CD8-positive, alpha-beta memory T cell (primary cell): ENCODE results near the gene UBALD1. TPM values are rescaled to one million over a fixed set of nuclear protein-coding genes. Genes with fewer than 3 reads are reported as not detected.

ENCODE experiments used
- CTCF ChIA-PET: fragments of 350-600 bp; sonication (Branson Sonifier 250); formaldehyde crosslinking; loops from one replicate; lab custom pipeline; 2021; ENCODE audit warnings: antibody characterized with exemption; lab: Charles Lee
- POLR2A ChIA-PET: fragments of 350-600 bp; sonication (Branson Sonifier 250); formaldehyde crosslinking; loops from one replicate; lab custom pipeline; 2021; ENCODE audit warnings: antibody characterized with exemption; lab: Charles Lee
- DNase-seq, 5 donors: peaks; one replicate each; pipeline versions ENCODE4 v3.0.0 to v3.0.0-alpha.2; 2020 to 2022; ENCODE audit warnings: mixed read lengths in 1 of 5
- H3K27ac ChIP-seq: one replicate; pipeline ENCODE4 v1.7.0; 2013; ENCODE audit warnings: low read depth, mild to moderate bottlenecking, low read length, moderate library complexity
- H3K27me3 ChIP-seq: 2 replicates; pipeline ENCODE4 v1.7.0; 2013; ENCODE audit warnings: low read length, mild to moderate bottlenecking; ENCODE audit not compliant: insufficient read depth, poor library complexity, severe bottlenecking
- H3K36me3 ChIP-seq: 2 replicates; pipeline ENCODE4 v1.7.0; 2013; ENCODE audit warnings: mild to moderate bottlenecking, low read length, moderate library complexity; ENCODE audit not compliant: insufficient read depth
- H3K4me1 ChIP-seq: 2 replicates; pipeline ENCODE4 v1.7.0; 2013; ENCODE audit warnings: mild to moderate bottlenecking, low read length, moderate library complexity; ENCODE audit not compliant: insufficient read depth
- H3K4me3 ChIP-seq: 2 replicates; pipeline ENCODE4 v1.7.0; 2013; ENCODE audit warnings: mild to moderate bottlenecking, low read length
- H3K9me3 ChIP-seq: 2 replicates; pipeline ENCODE4 v1.7.0; 2013; ENCODE audit warnings: mild to moderate bottlenecking, low read length
- H3K27ac Mint-ChIP-seq, 8 donors: one replicate each; pipeline ENCODE4 v1.8.0; 2020 to 2021; ENCODE audit warnings: mixed read lengths in 8 of 8, mild to moderate bottlenecking in 6 of 8, inconsistent platforms in 3 of 8, moderate library complexity in 3 of 8
- H3K27me3 Mint-ChIP-seq, 2 donors: one replicate each; pipeline ENCODE4 v1.8.0; 2020 to 2021; ENCODE audit warnings: mixed read lengths in 2 of 2, mild to moderate bottlenecking in 1 of 2, moderate library complexity in 1 of 2
- H3K36me3 Mint-ChIP-seq, 3 donors: one replicate each; pipeline ENCODE4 v1.8.0; 2020 to 2021; ENCODE audit warnings: mixed read lengths in 3 of 3, inconsistent platforms in 1 of 3, mild to moderate bottlenecking in 1 of 3
- H3K4me1 Mint-ChIP-seq, 3 donors: one replicate each; pipeline ENCODE4 v1.8.0; 2020 to 2021; ENCODE audit warnings: mixed read lengths in 3 of 3, inconsistent platforms in 1 of 3, mild to moderate bottlenecking in 1 of 3
- H3K4me3 Mint-ChIP-seq, 7 donors: one replicate each; pipeline ENCODE4 v1.8.0; 2020 to 2021; ENCODE audit warnings: mixed read lengths in 7 of 7, mild to moderate bottlenecking in 6 of 7, moderate library complexity in 4 of 7, inconsistent platforms in 2 of 7
- H3K9me3 Mint-ChIP-seq, 5 donors: one replicate each; pipeline ENCODE4 v1.8.0; 2020 to 2022; ENCODE audit warnings: mixed read lengths in 5 of 5, mild to moderate bottlenecking in 3 of 5, moderate library complexity in 2 of 5, inconsistent platforms in 1 of 5
- polyA plus RNA-seq: library from polyadenylated mRNA; unstranded; fragments of 300-500 nt; fragmentation: Illumina TruSeq; gene quantifications from one replicate; pipeline ENCODE4 v1.2.3, GENCODE V29; 2021
- total RNA-seq, 2 experiments: library from RNA; stranded (reverse); gene quantifications; one replicate each; pipeline ENCODE4 v1.2.3, GENCODE V29; 2021

The UBALD1 gene
- total and polyA plus RNA-seq, 3 experiments from 2014 or later = 4.9 to 22.3 (median 18.7) TPM

- H3K9me3 Mint-ChIP-seq = no peaks in the 10 kb centered on the region
- H3K36me3 Mint-ChIP-seq = no peaks in the 10 kb centered on the region
- H3K27ac Mint-ChIP-seq = no peak overlapping the region
- H3K4me1 Mint-ChIP-seq = peaks cover 2 to 10% (median 8%) of the 10 kb centered on the region in 3 donors
- H3K27me3 Mint-ChIP-seq = peaks cover 0 to 5% of the 10 kb centered on the region in 2 donors
- no peak overlapping the region for H3K4me3 Mint-ChIP-seq
- H3K27me3 ChIP-seq = no peaks in the 10 kb centered on the region
- H3K4me3 ChIP-seq = no peak overlapping the region
- POLR2A ChIA-PET = no interaction called here
- no peak for DNase-seq
- H3K36me3 ChIP-seq = no peaks in the 10 kb centered on the region
- no peak overlapping the region for H3K27ac ChIP-seq
- H3K9me3 ChIP-seq = no peaks in the 10 kb centered on the region
- CTCF ChIA-PET = interaction anchor here (0.7 kb wide), 2 partner anchors 16 to 20 kb away, joined by 3 read pairs; no protein-coding TSS in a partner anchor
- no peaks in the 10 kb centered on the region for H3K4me1 ChIP-seq
Measured at GRCh38 chr16:4570086-4570485, 44.6 kb downstream of the UBALD1 start.

DNA sequence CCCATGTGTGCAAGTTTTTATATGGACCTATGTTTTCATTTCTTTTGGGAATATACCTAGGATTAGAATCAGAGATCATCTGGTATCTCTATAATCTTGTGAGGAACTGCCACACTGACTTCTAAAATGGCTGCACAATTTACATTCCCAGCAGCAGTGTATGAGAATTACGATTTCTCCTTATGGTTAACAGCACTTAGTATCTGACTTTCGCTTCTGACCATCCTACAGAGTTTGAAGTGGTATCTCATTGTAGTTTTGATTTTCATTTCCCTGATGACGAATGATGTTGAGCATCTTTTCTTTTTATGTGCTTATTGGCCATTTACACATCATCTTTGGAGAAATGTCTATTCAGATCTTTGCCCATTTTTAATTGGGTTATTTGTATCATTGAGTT lies 48.5 kb downstream of the UBALD1 start:
- no peaks in the 10 kb centered on the region for H3K27me3 ChIP-seq
- H3K27me3 Mint-ChIP-seq = peaks cover 0 to 1% of the 10 kb centered on the region in 2 donors
- H3K9me3 ChIP-seq = no peaks in the 10 kb centered on the region
- H3K36me3 Mint-ChIP-seq = no peaks in the 10 kb centered on the region
- peak overlapping the region in 1 of 7 donors; percentile 15 for H3K4me3 Mint-ChIP-seq
- ChIA-PET POLR2A (no interaction called here), CTCF (interaction anchor here (1.9 kb wide), 1 partner anchor 19 kb away, joined by 4 read pairs; no protein-coding TSS in a partner anchor)
- no peaks in the 10 kb centered on the region for H3K4me1 ChIP-seq
- H3K36me3 ChIP-seq = no peaks in the 10 kb centered on the region
- no peak overlapping the region for H3K4me3 ChIP-seq
- no peaks in the 10 kb centered on the region for H3K9me3 Mint-ChIP-seq
- no peak for DNase-seq
- peaks cover 2 to 10% (median 8%) of the 10 kb centered on the region in 3 donors for H3K4me1 Mint-ChIP-seq
- no peak overlapping the region for H3K27ac ChIP-seq
- H3K27ac Mint-ChIP-seq = no peak overlapping the region

- H3K4me3 Mint-ChIP-seq = no peak overlapping the region
- Histone ChIP-seq H3K27ac (no peak overlapping the region), H3K36me3 (no peaks in the 10 kb centered on the region), H3K4me1 (no peaks in the 10 kb centered on the region), H3K4me3 (no peak overlapping the region), H3K9me3 (no peaks in the 10 kb centered on the region), H3K27me3 (no peaks in the 10 kb centered on the region)
- no peak overlapping the region for H3K27ac Mint-ChIP-seq
- no peaks in the 10 kb centered on the region for H3K9me3 Mint-ChIP-seq
- no peak for DNase-seq
- no peaks in the 10 kb centered on the region for H3K27me3 Mint-ChIP-seq
- no peaks in the 10 kb centered on the region for H3K36me3 Mint-ChIP-seq
- POLR2A ChIA-PET = no interaction called here
- H3K4me1 Mint-ChIP-seq = peaks cover 2 to 10% (median 8%) of the 10 kb centered on the region in 3 donors
- CTCF ChIA-PET = interaction anchor here (1.6 kb wide), 1 partner anchor 10 kb away, joined by 5 read pairs; no protein-coding TSS in a partner anchor
Measured at GRCh38 chr16:4564661-4565267, 49.9 kb downstream of the UBALD1 start.

DNA sequence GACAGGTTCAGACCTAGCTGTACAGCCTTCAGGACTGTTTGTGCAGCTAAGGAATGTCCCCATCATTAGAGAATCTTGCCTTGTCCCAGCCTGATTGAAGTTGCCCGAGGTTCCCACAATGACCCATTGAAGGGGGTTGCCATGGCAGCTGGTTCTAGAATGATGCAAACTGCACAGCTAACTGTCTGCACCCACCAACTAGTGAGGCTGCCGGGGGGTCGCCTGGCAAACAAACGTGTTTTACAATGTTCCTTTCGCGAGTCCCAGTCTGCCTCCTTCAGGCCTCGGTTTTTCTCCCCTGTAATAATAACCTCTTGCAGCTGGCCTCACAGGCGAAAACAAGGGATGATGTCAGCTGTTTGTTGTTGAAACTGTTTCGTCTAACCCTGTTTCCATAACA lies 53.1 kb downstream of the UBALD1 start:
- Histone ChIP-seq H3K4me3 (no peak overlapping the region), H3K9me3 (no peaks in the 10 kb centered on the region), H3K27me3 (no peaks in the 10 kb centered on the region), H3K36me3 (no peaks in the 10 kb centered on the region), H3K4me1 (no peaks in the 10 kb centered on the region), H3K27ac (no peak overlapping the region)
- no peak for DNase-seq
- H3K4me3 Mint-ChIP-seq = no peak overlapping the region
- H3K4me1 Mint-ChIP-seq = peaks cover 2 to 7% (median 6%) of the 10 kb centered on the region in 3 donors
- CTCF ChIA-PET = interaction anchor here (2.1 kb wide), 1 partner anchor 24 kb away, joined by 6 read pairs; no protein-coding TSS in a partner anchor
- no peak overlapping the region for H3K27ac Mint-ChIP-seq
- POLR2A ChIA-PET = no interaction called here
- no peaks in the 10 kb centered on the region for H3K9me3 Mint-ChIP-seq
- no peaks in the 10 kb centered on the region for H3K36me3 Mint-ChIP-seq
- peaks cover 2 to 3% of the 10 kb centered on the region in 2 donors for H3K27me3 Mint-ChIP-seq

Other genes with a start within 250 kb of the UBALD1 start
- gene VASN, start 243.0 kb downstream of the UBALD1 start, total RNA-seq = under 1 TPM in 1 of 2 experiments, not detected in 1; 0.31 TPM
- gene VASN, start 243.0 kb downstream of the UBALD1 start, polyA plus RNA-seq = not detected
- 10 to 100 TPM; 92.0 to 96.3 TPM for gene CORO7, start 198.3 kb downstream of the UBALD1 start, total RNA-seq
- gene CORO7, start 198.3 kb downstream of the UBALD1 start, polyA plus RNA-seq = 129 TPM
- 100 to 1,000 TPM; 104 to 108 TPM for gene DNAJA3, start 189.0 kb downstream of the UBALD1 start, total RNA-seq
- gene DNAJA3, start 189.0 kb downstream of the UBALD1 start, polyA plus RNA-seq = 51.1 TPM
- gene NMRAL1, start 140.3 kb downstream of the UBALD1 start, total RNA-seq = 10 to 100 TPM; 63.8 to 65.8 TPM
- 75.4 TPM for gene NMRAL1, start 140.3 kb downstream of the UBALD1 start, polyA plus RNA-seq
- gene HMOX2, start 138.5 kb downstream of the UBALD1 start, total RNA-seq = 10 to 100 TPM; 87.5 to 95.2 TPM
- gene HMOX2, start 138.5 kb downstream of the UBALD1 start, polyA plus RNA-seq = 178 TPM
- 10 to 100 TPM; 28.4 to 32.1 TPM for gene CDIP1, start 76.1 kb downstream of the UBALD1 start, total RNA-seq
- 21.8 TPM for gene CDIP1, start 76.1 kb downstream of the UBALD1 start, polyA plus RNA-seq
- under 1 TPM; 0.07 to 0.11 TPM for gene C16orf96, start 58.5 kb downstream of the UBALD1 start, total RNA-seq
- gene C16orf96, start 58.5 kb downstream of the UBALD1 start, polyA plus RNA-seq = 0.05 TPM
- 10 to 100 TPM; 67.3 to 69.7 TPM for gene MGRN1, start 9.9 kb upstream of the UBALD1 start, total RNA-seq
- gene MGRN1, start 9.9 kb upstream of the UBALD1 start, polyA plus RNA-seq = 6.4 TPM
- 10 to 100 TPM; 40.6 to 47.7 TPM for gene NUDT16L1, start 78.7 kb upstream of the UBALD1 start, total RNA-seq
- gene NUDT16L1, start 78.7 kb upstream of the UBALD1 start, polyA plus RNA-seq = 89.2 TPM
- gene ANKS3, start 119.4 kb upstream of the UBALD1 start, total RNA-seq = 10 to 100 TPM; 16.9 to 18.5 TPM
- gene ANKS3, start 119.4 kb upstream of the UBALD1 start, polyA plus RNA-seq = 4.3 TPM
- under 1 TPM; 0.15 to 0.31 TPM for gene DNAAF8, start 119.6 kb upstream of the UBALD1 start, total RNA-seq
- gene DNAAF8, start 119.6 kb upstream of the UBALD1 start, polyA plus RNA-seq = 0.35 TPM
- gene ZNF500, start 152.3 kb upstream of the UBALD1 start, total RNA-seq = 10 to 100 TPM; 12.7 to 13.7 TPM
- gene ZNF500, start 152.3 kb upstream of the UBALD1 start, polyA plus RNA-seq = 15.2 TPM
- not detected for gene SEPTIN12, start 173.5 kb upstream of the UBALD1 start, total RNA-seq
- not detected for gene SEPTIN12, start 173.5 kb upstream of the UBALD1 start, polyA plus RNA-seq
- gene SMIM22, start 180.5 kb upstream of the UBALD1 start, total RNA-seq = not detected
- gene SMIM22, start 180.5 kb upstream of the UBALD1 start, polyA plus RNA-seq = not detected
- 1 to 10 TPM; 7.4 to 8.1 TPM for gene ROGDI, start 187.7 kb upstream of the UBALD1 start, total RNA-seq
- 7.8 TPM for gene ROGDI, start 187.7 kb upstream of the UBALD1 start, polyA plus RNA-seq
- gene GLYR1, start 232.4 kb upstream of the UBALD1 start, total RNA-seq = 100 to 1,000 TPM; 104 to 110 TPM
- gene GLYR1, start 232.4 kb upstream of the UBALD1 start, polyA plus RNA-seq = 40.2 TPM
- 10 to 100 TPM; 40.3 to 41.0 TPM for gene UBN1, start 232.6 kb upstream of the UBALD1 start, total RNA-seq
- gene UBN1, start 232.6 kb upstream of the UBALD1 start, polyA plus RNA-seq = 23.3 TPM